ENCODE data around the gene CHID1. TPM values are rescaled to one million over a fixed set of nuclear protein-coding genes. Genes with fewer than 3 reads are reported as not detected.

The CHID1 gene
- total RNA-seq, 1 donor from 2014 or later: 69.4 TPM

DNA sequence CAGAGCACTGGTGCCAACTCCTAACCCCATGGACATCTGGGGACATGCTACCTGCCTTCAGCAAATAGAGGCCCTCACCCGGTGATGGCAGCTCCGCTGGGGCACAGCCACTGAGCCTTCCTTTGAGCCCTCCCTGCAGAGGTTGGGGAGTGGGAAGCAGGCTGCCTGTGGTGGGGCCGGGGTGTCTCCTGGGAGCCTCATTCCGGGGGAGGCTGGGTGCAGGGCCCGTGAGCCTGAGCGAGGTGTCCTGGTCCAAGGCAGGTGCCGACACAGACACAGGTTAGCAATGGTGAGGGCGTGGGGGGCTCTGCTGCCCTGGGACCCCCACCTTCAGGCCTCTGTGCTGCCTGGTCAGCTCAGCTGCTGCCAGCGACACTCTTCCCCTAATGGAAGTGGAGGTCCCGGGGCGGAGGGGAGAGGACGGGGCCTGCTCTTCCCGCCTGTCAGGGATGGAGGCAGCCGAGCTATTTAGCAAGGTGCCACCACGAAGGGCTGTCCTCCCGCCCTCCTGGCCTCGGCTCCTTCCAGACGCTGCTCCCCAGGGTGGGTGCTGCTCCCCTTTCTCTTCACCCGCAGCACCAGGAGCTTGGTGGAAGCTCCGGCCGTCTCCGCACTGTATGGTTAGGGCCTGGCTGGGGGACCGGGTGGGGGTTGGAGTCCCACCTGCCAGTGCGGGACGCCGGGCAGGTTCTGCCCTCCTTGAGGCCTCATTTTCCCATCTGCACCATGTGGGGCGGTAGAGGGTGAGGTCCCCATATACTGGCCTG lies 56.7 kb downstream of the CHID1 start:
- DNase-seq (ENCODE audit: low spot score in 2 of 2): no peak
- no peaks in the 10 kb centered on the region for H3K27me3 ChIP-seq
- H3K4me1 ChIP-seq: peaks cover 2 to 8% of the 10 kb centered on the region in 2 donors
- intact Hi-C loops (cut with DNase I): no loop called here
- no peaks in the 10 kb centered on the region for H3K9me3 ChIP-seq
- TF ChIP-seq, protein P1, sequence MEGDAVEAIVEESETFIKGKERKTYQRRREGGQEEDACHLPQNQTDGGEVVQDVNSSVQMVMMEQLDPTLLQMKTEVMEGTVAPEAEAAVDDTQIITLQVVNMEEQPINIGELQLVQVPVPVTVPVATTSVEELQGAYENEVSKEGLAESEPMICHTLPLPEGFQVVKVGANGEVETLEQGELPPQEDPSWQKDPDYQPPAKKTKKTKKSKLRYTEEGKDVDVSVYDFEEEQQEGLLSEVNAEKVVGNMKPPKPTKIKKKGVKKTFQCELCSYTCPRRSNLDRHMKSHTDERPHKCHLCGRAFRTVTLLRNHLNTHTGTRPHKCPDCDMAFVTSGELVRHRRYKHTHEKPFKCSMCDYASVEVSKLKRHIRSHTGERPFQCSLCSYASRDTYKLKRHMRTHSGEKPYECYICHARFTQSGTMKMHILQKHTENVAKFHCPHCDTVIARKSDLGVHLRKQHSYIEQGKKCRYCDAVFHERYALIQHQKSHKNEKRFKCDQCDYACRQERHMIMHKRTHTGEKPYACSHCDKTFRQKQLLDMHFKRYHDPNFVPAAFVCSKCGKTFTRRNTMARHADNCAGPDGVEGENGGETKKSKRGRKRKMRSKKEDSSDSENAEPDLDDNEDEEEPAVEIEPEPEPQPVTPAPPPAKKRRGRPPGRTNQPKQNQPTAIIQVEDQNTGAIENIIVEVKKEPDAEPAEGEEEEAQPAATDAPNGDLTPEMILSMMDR (IDR thresholded peaks at IDR 0.05): no peak
- H3K36me3 ChIP-seq: no peaks in the 10 kb centered on the region
- H3K4me3 ChIP-seq: no peak overlapping the region
- H3K27ac ChIP-seq: peak overlapping the region in 1 of 2 donors; percentile 9

DNA sequence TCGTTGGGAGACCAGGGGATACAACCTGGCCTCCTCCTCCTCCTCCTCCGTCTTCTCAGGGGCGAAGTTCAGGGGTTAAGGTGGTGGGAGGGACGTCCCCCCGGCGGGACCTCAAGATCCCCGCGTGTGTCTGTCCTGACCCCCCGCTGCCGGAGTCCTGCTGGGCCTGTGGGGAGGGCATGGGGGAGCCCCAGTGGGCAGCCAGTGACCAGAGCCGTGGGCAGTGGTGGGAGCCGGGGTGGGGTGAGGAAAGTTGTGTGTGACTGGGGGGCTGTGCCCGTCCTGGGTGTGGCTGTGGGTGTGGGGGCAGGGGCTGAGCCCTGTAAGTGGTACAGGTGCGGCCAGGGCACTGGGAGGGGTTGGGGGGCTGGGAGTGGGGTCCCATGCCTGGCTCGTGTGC lies 57.8 kb downstream of the CHID1 start:
- Histone ChIP-seq H3K4me1 (peaks cover 12 to 18% of the 10 kb centered on the region in 2 donors), H3K4me3 (no peak overlapping the region), H3K36me3 (no peaks in the 10 kb centered on the region), H3K9me3 (no peaks in the 10 kb centered on the region), H3K27ac (peak overlapping the region in 1 of 2 donors; percentile 9), H3K27me3 (no peaks in the 10 kb centered on the region)
- intact Hi-C loops (cut with DNase I): no loop called here
- no peak for DNase-seq (ENCODE audit: low spot score in 2 of 2)
- TF ChIP-seq, protein P1 (IDR thresholded peaks at IDR 0.05): no peak

DNA sequence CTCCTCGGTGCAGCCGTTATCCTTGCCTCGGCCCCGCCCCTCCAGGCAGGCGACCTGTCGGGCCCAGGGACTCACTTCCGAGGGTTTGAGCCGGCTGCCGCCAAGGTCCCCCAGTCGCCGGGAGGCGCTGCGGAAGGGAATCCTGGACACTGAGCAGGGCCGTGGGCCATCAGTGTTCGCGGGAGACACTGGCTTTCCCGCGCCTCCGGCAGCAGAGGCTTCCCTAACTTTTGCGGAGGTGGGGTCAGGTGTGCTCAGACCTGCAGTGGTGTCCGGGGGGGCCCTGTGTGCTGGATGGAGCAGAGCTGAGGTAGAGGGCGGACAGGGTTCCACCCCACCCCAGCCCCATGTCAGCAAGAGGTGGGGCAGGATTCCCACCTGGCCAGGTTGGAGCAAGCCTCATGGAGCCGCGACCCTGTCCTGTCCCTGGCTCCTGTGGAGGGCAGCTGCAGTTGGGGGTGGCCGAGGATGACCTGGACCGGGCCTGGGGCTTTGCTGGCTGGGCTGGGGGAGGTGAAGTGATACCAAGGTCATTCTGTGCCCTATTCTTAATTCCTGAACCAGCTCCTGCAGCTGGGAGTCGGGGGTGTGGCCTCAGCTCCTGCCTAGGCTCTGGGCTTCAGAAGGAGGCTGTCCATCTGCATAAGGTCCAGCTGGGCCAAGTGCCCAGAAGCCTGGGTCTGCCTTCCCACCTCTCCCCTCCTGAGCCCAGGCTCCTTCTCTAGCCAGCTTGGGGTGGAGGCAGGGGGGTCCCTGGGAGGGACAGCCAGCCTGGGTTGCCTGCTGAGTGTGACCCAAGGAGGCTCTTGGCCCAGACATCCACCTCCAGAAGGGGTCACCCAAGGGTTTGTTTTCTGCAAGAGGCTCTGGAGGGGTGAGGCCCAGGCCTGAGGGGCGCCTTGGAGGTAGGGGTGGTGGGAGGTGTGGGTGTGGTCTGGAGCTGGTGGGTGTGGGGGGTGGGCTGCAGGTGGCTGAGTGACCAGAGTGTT lies 59.5 kb downstream of the CHID1 start:
- intact Hi-C loops (cut with DNase I): no loop called here
- H3K9me3 ChIP-seq: no peaks in the 10 kb centered on the region
- H3K27me3 ChIP-seq: no peaks in the 10 kb centered on the region
- peaks cover 12 to 22% of the 10 kb centered on the region in 2 donors for H3K4me1 ChIP-seq
- TF ChIP-seq, protein P1 (IDR thresholded peaks at IDR 0.05): no peak
- H3K4me3 ChIP-seq: peak overlapping the region in 1 of 2 donors; percentile 71
- H3K27ac ChIP-seq: no peak overlapping the region
- no peak for DNase-seq (ENCODE audit: low spot score in 2 of 2)
- H3K36me3 ChIP-seq: no peaks in the 10 kb centered on the region

DNA sequence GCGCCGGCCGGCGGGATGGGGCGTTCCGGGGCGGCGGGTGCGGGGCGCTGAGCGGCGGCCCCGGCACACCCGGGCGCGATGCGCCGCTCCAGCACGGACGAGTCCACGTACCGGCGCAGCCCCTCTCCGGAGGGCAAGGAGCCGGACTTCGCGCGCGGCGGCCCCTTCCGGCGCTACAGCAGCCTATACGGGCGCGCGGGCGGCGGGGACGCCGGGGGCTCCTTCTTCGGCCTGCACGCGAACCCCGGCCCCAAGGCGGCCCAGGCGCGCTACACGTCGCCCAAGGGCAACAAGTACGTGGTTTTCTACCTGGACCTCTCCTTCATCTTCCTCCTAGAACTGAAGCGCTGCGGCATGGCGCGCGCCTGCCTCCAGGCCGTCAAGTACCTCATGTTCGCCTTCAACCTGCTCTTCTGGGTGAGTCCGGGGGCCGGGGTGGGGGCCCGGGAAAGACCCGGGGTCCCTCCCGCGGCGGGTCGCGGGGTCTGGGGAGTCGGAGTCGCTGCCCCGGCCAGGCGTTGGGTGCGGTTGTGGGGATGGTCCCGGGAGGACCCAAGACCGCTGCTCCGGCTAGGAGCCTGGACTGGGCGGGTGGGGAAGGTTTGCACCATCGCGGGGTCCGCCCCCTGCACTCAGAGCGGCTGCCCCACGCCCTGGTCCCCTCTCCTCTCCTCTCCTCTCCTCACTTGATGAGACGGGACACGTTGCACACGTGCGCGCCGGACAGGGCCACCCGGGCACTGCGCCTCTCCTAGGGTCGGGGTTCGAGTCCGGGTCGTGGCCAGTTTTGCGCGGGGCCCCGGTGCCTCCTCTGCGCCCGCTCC lies 60.4 kb downstream of the CHID1 start:
- intact Hi-C loops (cut with DNase I): loop anchor here (5.0 to 10.0 kb wide), 4 partner anchors 62 to 915 kb away; partner anchors contain the start of genes AP2A2, CHID1 and CTSD
- Histone ChIP-seq H3K27me3 (no peaks in the 10 kb centered on the region), H3K36me3 (no peaks in the 10 kb centered on the region), H3K4me1 (peaks cover 20 to 31% of the 10 kb centered on the region in 2 donors), H3K27ac (no peak overlapping the region), H3K9me3 (no peaks in the 10 kb centered on the region), H3K4me3 (peak overlapping the region; percentile 55 to 71)
- no peak for DNase-seq (ENCODE audit: low spot score in 2 of 2)
- TF ChIP-seq, protein P1 (IDR thresholded peaks at IDR 0.05): no peak

Measured in ascending aorta (tissue), 2 donors.